ENCODE measurements around the gene NDUFS2.

Gene NDUFS2

GRCh38 chr1:161196521-161197451 is 5.4 kb upstream of the NDUFS2 start:
- DNase-seq (ENCODE audit: low spot score) (no peak), ATAC-seq (ENCODE audit: low read depth) (no peak)
- TF ChIP-seq CTCF (IDR thresholded peaks at IDR 0.05; ENCODE audit: poor library complexity, severe bottlenecking): no peak
- Histone ChIP-seq H3K36me3 (ENCODE audit: low read depth) (no peaks in the 10 kb centered on the region), H3K4me1 (ENCODE audit: insufficient read depth, poor library complexity, severe bottlenecking) (peaks cover 6% of the 10 kb centered on the region), H3K4me3 (ENCODE audit: severe bottlenecking) (no peak overlapping the region), H3K27ac (ENCODE audit: poor library complexity, severe bottlenecking) (no peak overlapping the region), H3K27me3 (ENCODE audit: insufficient read depth, poor library complexity, severe bottlenecking) (no peaks in the 10 kb centered on the region), H3K9me3 (ENCODE audit: severe bottlenecking) (no peaks in the 10 kb centered on the region)

- H3K27ac ChIP-seq (ENCODE audit: poor library complexity, severe bottlenecking): no peak overlapping the region
- DNase-seq (ENCODE audit: low spot score): no peak
- TF ChIP-seq CTCF (IDR thresholded peaks at IDR 0.05; ENCODE audit: poor library complexity, severe bottlenecking): no peak
- H3K4me3 ChIP-seq (ENCODE audit: severe bottlenecking): no peak overlapping the region
- H3K36me3 ChIP-seq (ENCODE audit: low read depth): no peaks in the 10 kb centered on the region; the same call in 1 of the 2 replicates
- no peak for ATAC-seq (ENCODE audit: low read depth)
- H3K9me3 ChIP-seq (ENCODE audit: severe bottlenecking): no peaks in the 10 kb centered on the region
- no peaks in the 10 kb centered on the region for H3K27me3 ChIP-seq (ENCODE audit: insufficient read depth, poor library complexity, severe bottlenecking)
- H3K4me1 ChIP-seq (ENCODE audit: insufficient read depth, poor library complexity, severe bottlenecking): peaks cover 6% of the 10 kb centered on the region
Observed at GRCh38 chr1:161197560-161198193, 4.5 kb upstream of the NDUFS2 start.

GRCh38 chr1:161198194-161198896 is 3.8 kb upstream of the NDUFS2 start:
- Histone ChIP-seq H3K4me3 (ENCODE audit: severe bottlenecking) (no peak overlapping the region), H3K9me3 (ENCODE audit: severe bottlenecking) (no peaks in the 10 kb centered on the region), H3K27me3 (ENCODE audit: insufficient read depth, poor library complexity, severe bottlenecking) (no peaks in the 10 kb centered on the region), H3K27ac (ENCODE audit: poor library complexity, severe bottlenecking) (no peak overlapping the region), H3K4me1 (ENCODE audit: insufficient read depth, poor library complexity, severe bottlenecking) (peaks cover 6% of the 10 kb centered on the region), H3K36me3 (ENCODE audit: low read depth) (peaks cover 2% of the 10 kb centered on the region)
- DNase-seq (ENCODE audit: low spot score): no peak
- peak; percentile 22; the same call in 2 of the 3 replicates for ATAC-seq (ENCODE audit: low read depth)
- no peak for TF ChIP-seq CTCF (IDR thresholded peaks at IDR 0.05; ENCODE audit: poor library complexity, severe bottlenecking)

- Histone ChIP-seq H3K27me3 (ENCODE audit: insufficient read depth, poor library complexity, severe bottlenecking) (no peaks in the 10 kb centered on the region), H3K27ac (ENCODE audit: poor library complexity, severe bottlenecking) (no peak within 1 kb of the TSS), H3K9me3 (ENCODE audit: severe bottlenecking) (no peaks in the 10 kb centered on the region), H3K36me3 (ENCODE audit: low read depth) (peaks cover 8% of the 10 kb centered on the region), H3K4me3 (ENCODE audit: severe bottlenecking) (no peak within 1 kb of the TSS), H3K4me1 (ENCODE audit: insufficient read depth, poor library complexity, severe bottlenecking) (peaks cover 6% of the 10 kb centered on the region)
- no peak for DNase-seq (ENCODE audit: low spot score)
- no peak for TF ChIP-seq CTCF (IDR thresholded peaks at IDR 0.05; ENCODE audit: poor library complexity, severe bottlenecking)
- no peak for ATAC-seq (ENCODE audit: low read depth)
Observed at GRCh38 chr1:161198897-161199431, 3.2 kb upstream of the NDUFS2 start, which contains the start of gene ADAMTS4. Gene ADAMTS4, minus strand, starts transcription at chr1:161199054. Its CDS starts 427 bp downstream, at chr1:161198627.
